KMS-11 (cell line): ENCODE results near the gene TMPRSS4.

ENCODE experiments used
- H2AFZ ChIP-seq: fragments of 200-600 bp; sonication (generic); 2 replicates; pipeline ENCODE4 v1.6.1; 2016; ENCODE audit warnings: antibody characterized with exemption, mixed run types, low read depth
- H3K27ac ChIP-seq: fragments of 200-600 bp; sonication (generic); 2 replicates; pipeline ENCODE4 v1.6.1; 2016; ENCODE audit warnings: mild to moderate bottlenecking, mixed run types
- H3K27me3 ChIP-seq: fragments of 200-600 bp; sonication (generic); 2 replicates; pipeline ENCODE4 v1.6.1; 2017; ENCODE audit warnings: mild to moderate bottlenecking, low read depth, mixed run types, moderate library complexity; ENCODE audit not compliant: insufficient read depth
- H3K36me3 ChIP-seq: fragments of 200-600 bp; sonication (generic); 2 replicates; pipeline ENCODE4 v1.6.1; 2017; ENCODE audit warnings: mild to moderate bottlenecking, mixed run types; ENCODE audit not compliant: insufficient read depth
- H3K4me1 ChIP-seq: fragments of 200-600 bp; sonication (generic); 2 replicates; pipeline ENCODE4 v1.6.1; 2016; ENCODE audit warnings: mild to moderate bottlenecking, low read depth, mixed run types; ENCODE audit not compliant: poor library complexity, severe bottlenecking
- H3K4me2 ChIP-seq: fragments of 200-600 bp; sonication (generic); 2 replicates; pipeline ENCODE4 v1.7.0; 2016; ENCODE audit warnings: mild to moderate bottlenecking, mixed run types
- H3K4me3 ChIP-seq: fragments of 200-600 bp; sonication (generic); IDR thresholded peaks from 2 replicates; pipeline ENCODE4 v1.6.1; 2017; ENCODE audit warnings: low read depth, low read length, mixed read lengths; ENCODE audit not compliant: insufficient read depth
- H3K79me2 ChIP-seq: fragments of 200-600 bp; sonication (generic); 2 replicates; pipeline ENCODE4 v1.6.1; 2016; ENCODE audit warnings: low read depth, mixed run types; ENCODE audit not compliant: insufficient read depth
- H3K9ac ChIP-seq: fragments of 200-600 bp; sonication (generic); 2 replicates; pipeline ENCODE4 v1.6.1; 2016; ENCODE audit warnings: mild to moderate bottlenecking, mixed run types
- H4K20me1 ChIP-seq: fragments of 200-600 bp; sonication (generic); 2 replicates; pipeline ENCODE4 v1.6.1; 2016; ENCODE audit warnings: mild to moderate bottlenecking, mixed run types; ENCODE audit not compliant: insufficient read depth
- CTCF ChIP-seq: fragments of 200-600 bp; sonication (generic); conservative IDR thresholded peaks from 2 replicates; pipeline ENCODE4 v1.6.1; 2017; ENCODE audit warnings: low read depth, mild to moderate bottlenecking, antibody characterized with exemption, low read length, moderate library complexity, mixed read lengths

Gene TMPRSS4

DNA sequence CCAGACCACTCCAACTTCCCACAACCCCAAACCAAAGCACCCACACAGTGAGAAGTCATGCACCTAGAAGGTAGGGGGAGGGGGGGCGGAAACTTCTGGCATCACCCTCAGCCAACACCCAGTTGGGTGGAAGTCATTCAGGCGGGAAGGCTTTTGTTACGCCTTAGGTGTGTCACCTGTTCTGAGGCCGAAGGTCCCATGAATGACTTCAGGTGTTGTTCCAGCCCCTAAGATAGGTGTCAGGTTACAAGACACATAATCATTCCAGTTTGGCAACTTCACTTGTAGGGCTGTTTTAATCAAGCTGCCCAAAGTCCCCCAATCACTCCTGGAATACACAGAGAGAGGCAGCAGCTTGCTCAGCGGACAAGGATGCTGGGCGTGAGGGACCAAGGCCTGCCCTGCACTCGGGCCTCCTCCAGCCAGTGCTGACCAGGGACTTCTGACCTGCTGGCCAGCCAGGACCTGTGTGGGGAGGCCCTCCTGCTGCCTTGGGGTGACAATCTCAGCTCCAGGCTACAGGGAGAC lies at the start of gene TMPRSS4:
Gene TMPRSS4 (plus strand): TSS at position 325 of the 528 bp plus-strand sequence. CDS start 225 bp downstream, outside the sequence.
- Histone ChIP-seq H4K20me1 (no peaks in the 10 kb centered on the region), H3K4me3 (no peak within 1 kb of the TSS), H3K27me3 (no peaks in the 10 kb centered on the region), H3K27ac (no peak within 1 kb of the TSS), H3K79me2 (no peaks in the 10 kb centered on the region), H3K36me3 (no peaks in the 10 kb centered on the region), H3K4me1 (no peaks in the 10 kb centered on the region), H3K9ac (no peak within 1 kb of the TSS), H3K4me2 (no peak within 1 kb of the TSS), H2AFZ (no peak within 1 kb of the TSS)
- no peak for TF ChIP-seq CTCF

DNA sequence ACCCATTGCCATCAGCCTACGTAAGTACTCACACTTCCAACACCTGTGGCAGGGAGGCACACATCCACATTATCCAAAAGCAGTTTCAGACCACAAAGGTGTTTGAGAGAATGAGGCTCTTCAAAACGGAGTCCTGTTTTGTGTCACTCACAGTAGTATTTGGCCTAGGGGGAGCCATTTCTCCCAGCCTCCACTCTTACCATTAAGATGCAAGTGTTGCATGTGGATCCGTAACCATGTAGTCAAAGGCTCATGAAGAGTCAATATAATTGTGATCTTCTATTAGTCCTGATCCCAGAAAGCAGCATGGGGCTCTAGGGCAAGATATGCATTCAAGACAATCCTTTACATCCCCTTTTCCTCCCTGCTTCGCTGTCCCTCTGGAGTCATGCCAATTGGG lies 49.2 kb upstream of the TMPRSS4 start:
- H3K79me2 ChIP-seq, result no peaks in the 10 kb centered on the region
- H2AFZ ChIP-seq, result no peak overlapping the region
- no peak overlapping the region for H3K27ac ChIP-seq
- no peaks in the 10 kb centered on the region for H4K20me1 ChIP-seq
- H3K27me3 ChIP-seq, result no peaks in the 10 kb centered on the region
- no peaks in the 10 kb centered on the region for H3K4me1 ChIP-seq
- H3K9ac ChIP-seq, result no peak overlapping the region
- no peak overlapping the region for H3K4me3 ChIP-seq
- H3K36me3 ChIP-seq, result no peaks in the 10 kb centered on the region
- TF ChIP-seq CTCF, result no peak
- no peak overlapping the region for H3K4me2 ChIP-seq

- H3K36me3 ChIP-seq, result no peaks in the 10 kb centered on the region
- no peak overlapping the region for H3K4me3 ChIP-seq
- no peaks in the 10 kb centered on the region for H3K27me3 ChIP-seq
- no peak overlapping the region for H3K4me2 ChIP-seq
- no peaks in the 10 kb centered on the region for H4K20me1 ChIP-seq
- no peak overlapping the region for H3K9ac ChIP-seq
- no peak overlapping the region for H3K27ac ChIP-seq
- no peaks in the 10 kb centered on the region for H3K79me2 ChIP-seq
- no peaks in the 10 kb centered on the region for H3K4me1 ChIP-seq
- H2AFZ ChIP-seq, result no peak overlapping the region
- TF ChIP-seq CTCF, result no peak
Measured at GRCh38 chr11:118028626-118029025, 48.3 kb upstream of the TMPRSS4 start.

- Histone ChIP-seq H3K4me3 (no peak overlapping the region), H3K27me3 (no peaks in the 10 kb centered on the region), H3K27ac (no peak overlapping the region), H3K4me2 (no peak overlapping the region), H3K4me1 (no peaks in the 10 kb centered on the region), H4K20me1 (no peaks in the 10 kb centered on the region), H3K79me2 (no peaks in the 10 kb centered on the region), H3K9ac (no peak overlapping the region), H2AFZ (no peak overlapping the region), H3K36me3 (no peaks in the 10 kb centered on the region)
- no peak for TF ChIP-seq CTCF
Measured at GRCh38 chr11:118033443-118033842, 43.4 kb upstream of the TMPRSS4 start.
